GM23248 (cell line): Measurements from ENCODE around the gene ANO10.

Experiments used
- EZH2 ChIP-seq: fragments of 200-600 bp; sonication (generic); IDR thresholded peaks from 2 replicates; pipeline ENCODE4 v1.6.1; 2018; ENCODE audit warnings: antibody characterized with exemption, mild to moderate bottlenecking; ENCODE audit not compliant: insufficient read depth, poor library complexity, severe bottlenecking
- EZH2phosphoT487 ChIP-seq: fragments of 200-600 bp; sonication (generic); IDR thresholded peaks from 2 replicates; pipeline ENCODE4 v1.6.1; 2018; ENCODE audit warnings: antibody characterized with exemption, moderate library complexity, mild to moderate bottlenecking, low read depth; ENCODE audit not compliant: insufficient read depth

- TF ChIP-seq EZH2, result no peak
- TF ChIP-seq EZH2phosphoT487, result no peak
Measured at GRCh38 chr3:43515208-43515917, 106.4 kb downstream of the ANO10 start.
